IMR-90 (cell line): Measurements from ENCODE around the gene PAFAH2. TPM values are rescaled to one million over a fixed set of nuclear protein-coding genes. Genes with fewer than 3 reads are reported as not detected.

Experiments used
- ATAC-seq: fragments of 200-7000 bp; cut with Tn5 transposase; 2 replicates; pipeline ENCODE4 v1.9.1; 2020; ENCODE audit warnings: low read depth, mild to moderate bottlenecking, moderate library complexity
- BruUV-seq: library from RNA; stranded (reverse); fragments of 400-500 nt; replicated peaks from 2 replicates; lab custom pipeline; 2021; lab: Mats Ljungman, UMichigan
- CTCF ChIA-PET: fragments of 300-600 bp; formaldehyde crosslinking; extraction: SDS; loops from one replicate; lab custom pipeline; 2021; ENCODE audit warnings: antibody characterized with exemption; lab: Yijun Ruan, JAX
- POLR2A ChIA-PET: fragments of 300-600 bp; sonication (Branson Sonifier 250); formaldehyde crosslinking; loops from one replicate; lab custom pipeline; 2022; ENCODE audit warnings: antibody characterized with exemption; ENCODE audit not compliant: unreplicated experiment; lab: Charles Lee
- DNase-seq: peaks from one replicate; pipeline ENCODE4 v3.0.0; 2013
- H2AFZ ChIP-seq: replicated peaks from 2 replicates; pipeline ENCODE3; 2013; ENCODE audit warnings: low read length, mild to moderate bottlenecking; ENCODE audit not compliant: poor library complexity
- H2AK5ac ChIP-seq: 2 replicates; pipeline ENCODE4 v1.6.1; 2013; ENCODE audit warnings: low read depth, low read length, inconsistent platforms
- H2AK9ac ChIP-seq: replicated peaks from 2 replicates; pipeline ENCODE3; 2013; ENCODE audit warnings: mild to moderate bottlenecking, low read depth, low read length, moderate library complexity; ENCODE audit not compliant: poor library complexity
- H2BK120ac ChIP-seq: 2 replicates; pipeline ENCODE4 v1.6.1; 2013; ENCODE audit warnings: low read depth, low read length, inconsistent platforms
- H2BK15ac ChIP-seq: 3 replicates; pipeline ENCODE4 v1.6.1; 2013; ENCODE audit warnings: low read depth, low read length, inconsistent platforms
- H2BK20ac ChIP-seq: 2 replicates; pipeline ENCODE4 v1.6.1; 2013; ENCODE audit warnings: low read depth, mild to moderate bottlenecking, inconsistent platforms, low read length, moderate library complexity
- H2BK5ac ChIP-seq: 2 replicates; pipeline ENCODE4 v1.6.1; 2013; ENCODE audit warnings: mild to moderate bottlenecking, low read depth, low read length, inconsistent platforms; ENCODE audit not compliant: poor library complexity, severe bottlenecking
- H3K14ac ChIP-seq: replicated peaks from 2 replicates; pipeline ENCODE4 v1.6.1; 2013; ENCODE audit warnings: low read depth, low read length, inconsistent platforms
- H3K18ac ChIP-seq: 2 replicates; pipeline ENCODE4 v1.6.1; 2013; ENCODE audit warnings: low read depth, low read length, control low read depth
- H3K23ac ChIP-seq: 2 replicates; pipeline ENCODE4 v1.6.1; 2013; ENCODE audit warnings: low read depth, low read length, inconsistent platforms
- H3K27ac ChIP-seq: 2 replicates; pipeline ENCODE4 v1.5.1; 2013; ENCODE audit warnings: mild to moderate bottlenecking, control low read depth, low read length; ENCODE audit not compliant: insufficient read depth
- H3K27me3 ChIP-seq: 2 replicates; pipeline ENCODE4 v1.6.1; 2013; ENCODE audit warnings: low read length; ENCODE audit not compliant: control insufficient read depth, insufficient read depth
- H3K36me3 ChIP-seq: 2 replicates; pipeline ENCODE4 v1.6.1; 2013; ENCODE audit warnings: low read length, mixed read lengths; ENCODE audit not compliant: control insufficient read depth, insufficient read depth
- H3K4ac ChIP-seq: 2 replicates; pipeline ENCODE4 v1.6.1; 2013; ENCODE audit warnings: low read depth, low read length, inconsistent platforms
- H3K4me1 ChIP-seq: 2 replicates; pipeline ENCODE4 v1.6.1; 2013; ENCODE audit warnings: low read length, mixed read lengths; ENCODE audit not compliant: control insufficient read depth, insufficient read depth
- H3K4me2 ChIP-seq: 2 replicates; pipeline ENCODE4 v1.6.1; 2013; ENCODE audit warnings: low read depth, mild to moderate bottlenecking, control low read depth, low read length, moderate library complexity
- H3K4me3 ChIP-seq: 2 replicates; pipeline ENCODE4 v1.5.1; 2013; ENCODE audit warnings: low read depth, mild to moderate bottlenecking, control low read depth, low read length, moderate library complexity; ENCODE audit not compliant: insufficient read depth
- H3K56ac ChIP-seq: 2 replicates; pipeline ENCODE4 v1.6.1; 2013; ENCODE audit warnings: low read length, inconsistent platforms; ENCODE audit not compliant: insufficient read depth; ENCODE audit errors: extremely low read depth
- H3K79me1 ChIP-seq, 2 experiments: 2 replicates each; pipeline ENCODE4 v1.6.1; 2013; ENCODE audit warnings: low read length in 2 of 2, inconsistent platforms in 1 of 2, low read depth in 1 of 2
- H3K9ac ChIP-seq: 2 replicates; pipeline ENCODE4 v1.6.1; 2013; ENCODE audit warnings: low read depth, low read length, control low read depth
- H3K9me1 ChIP-seq: 2 replicates; pipeline ENCODE4 v1.6.1; 2013; ENCODE audit warnings: low read length, inconsistent platforms; ENCODE audit not compliant: insufficient read depth
- H3K9me3 ChIP-seq: 2 replicates; pipeline ENCODE4 v1.6.1; 2013; ENCODE audit warnings: low read length; ENCODE audit not compliant: control insufficient read depth, insufficient read depth
- H4K20me1 ChIP-seq: 2 replicates; pipeline ENCODE4 v1.6.1; 2013; ENCODE audit warnings: low read length, inconsistent platforms; ENCODE audit not compliant: insufficient read depth
- H4K5ac ChIP-seq: 2 replicates; pipeline ENCODE4 v1.6.1; 2013; ENCODE audit warnings: mild to moderate bottlenecking, low read depth, low read length, control low read depth
- H4K8ac ChIP-seq, 2 experiments: 2 replicates each; pipeline ENCODE4 v1.6.1; 2013; ENCODE audit warnings: low read depth in 2 of 2, low read length in 2 of 2, control low read depth in 1 of 2, inconsistent platforms in 1 of 2
- H4K91ac ChIP-seq: 2 replicates; pipeline ENCODE4 v1.6.1; 2013; ENCODE audit warnings: low read depth, low read length, inconsistent platforms; ENCODE audit not compliant: insufficient read depth
- BHLHE40 ChIP-seq: fragments of 150-350 bp; IDR thresholded peaks from 2 replicates; pipeline ENCODE4 v1.6.1; 2016; ENCODE audit warnings: mild to moderate bottlenecking, low read depth, low read length
- CEBPB ChIP-seq: IDR thresholded peaks from 2 replicates; pipeline ENCODE4 v1.6.1; 2012; ENCODE audit warnings: low read depth, low read length, improper control_type of control experiment
- CHD1 ChIP-seq: IDR thresholded peaks from 2 replicates; pipeline ENCODE4 v1.6.1; 2012; ENCODE audit warnings: low read depth, low read length, improper control_type of control experiment
- CTCF ChIP-seq: conservative IDR thresholded peaks from 2 replicates; pipeline ENCODE4 v1.5.1; 2012; ENCODE audit warnings: mild to moderate bottlenecking, low read depth, low read length, improper control_type of control experiment
- ELK1 ChIP-seq: fragments of 150-350 bp; IDR thresholded peaks from 2 replicates; pipeline ENCODE4 v1.6.1; 2016; ENCODE audit warnings: low read depth, mild to moderate bottlenecking, low read length, moderate library complexity, borderline replicate concordance
- FOS ChIP-seq: fragments of 150-350 bp; IDR thresholded peaks from 2 replicates; pipeline ENCODE4 v1.6.1; 2016; ENCODE audit warnings: low read depth, low read length
- MAFK ChIP-seq: IDR thresholded peaks from 2 replicates; pipeline ENCODE4 v1.6.1; 2012; ENCODE audit warnings: low read depth, low read length, improper control_type of control experiment
- MAZ ChIP-seq: IDR thresholded peaks from 2 replicates; pipeline ENCODE4 v1.6.1; 2012; ENCODE audit warnings: low read depth, mild to moderate bottlenecking, low read length, improper control_type of control experiment, moderate library complexity, borderline replicate concordance
- MXI1 ChIP-seq: IDR thresholded peaks from 2 replicates; pipeline ENCODE4 v1.6.1; 2012; ENCODE audit warnings: low read depth, mild to moderate bottlenecking, low read length, moderate library complexity, borderline replicate concordance
- NFE2L2 ChIP-seq: fragments of 150-350 bp; IDR thresholded peaks from 2 replicates; pipeline ENCODE4 v1.6.1; 2016; ENCODE audit warnings: low read depth, mild to moderate bottlenecking, low read length
- POLR2A ChIP-seq: IDR thresholded peaks from 2 replicates; pipeline ENCODE4 v1.6.1; 2012; ENCODE audit warnings: mild to moderate bottlenecking, low read depth, low read length
- RAD21 ChIP-seq: IDR thresholded peaks from 2 replicates; pipeline ENCODE4 v1.6.1; 2012; ENCODE audit warnings: low read length, improper control_type of control experiment
- RCOR1 ChIP-seq: IDR thresholded peaks from 2 replicates; pipeline ENCODE4 v1.6.1; 2012; ENCODE audit warnings: mild to moderate bottlenecking, low read length, improper control_type of control experiment; ENCODE audit not compliant: insufficient replicate concordance
- RFX5 ChIP-seq: IDR thresholded peaks from 2 replicates; pipeline ENCODE4 v1.8.0; 2012; ENCODE audit warnings: low read depth, mild to moderate bottlenecking, low read length, moderate library complexity
- SMC3 ChIP-seq: fragments of 150-350 bp; IDR thresholded peaks from 2 replicates; pipeline ENCODE4 v1.6.1; 2016; ENCODE audit warnings: low read depth, mild to moderate bottlenecking, antibody characterized with exemption, low read length, moderate library complexity
- USF2 ChIP-seq: fragments of 150-350 bp; IDR thresholded peaks from 2 replicates; pipeline ENCODE4 v1.6.1; 2017; ENCODE audit warnings: mild to moderate bottlenecking, antibody characterized with exemption, low read length, low read depth
- WGBS, 2 experiments: methylation state at CpG; one replicate each; pipeline versions ENCODE4 v1.1.5 to v1.1.7; 2013; ENCODE audit warnings: missing lambda C conversion rate in 2 of 2; ENCODE audit not compliant: insufficient read length in 1 of 2; ENCODE audit errors: extremely low coverage in 2 of 2; 5-methylcytosine and 5-hydroxymethylcytosine counted together
- dilution Hi-C: fragments of 300-500 bp; cut with HindIII; formaldehyde crosslinking; loops from one replicate; pipeline ENCODE4 v1.14.3; 2018; ENCODE audit warnings: low sequenced_read_pairs; ENCODE audit not compliant: unreplicated experiment
- in situ Hi-C: fragments of 300-500 bp; cut with MboI; formaldehyde crosslinking; loops from 3 replicates; pipeline ENCODE4 v1.14.3; 2019; ENCODE audit warnings: low sequenced_read_pairs, inconsistent platforms, mixed read lengths
- intact Hi-C: fragments of 100-400 bp; cut with micrococcal nuclease; formaldehyde crosslinking; loops from 2 replicates; pipeline ENCODE4 v1.10.0; 2022
- polyA plus RNA-seq, 3 experiments: library from polyadenylated mRNA; depleted of rRNA; stranded (reverse); fragments of >200 nt; gene quantifications; 2 replicates each; pipeline ENCODE4 v1.2.3, GENCODE V29; 2012; ENCODE audit warnings: low replicate concordance in 1 of 3
- total RNA-seq: library from RNA; depleted of rRNA; stranded (reverse); fragments of >200 nt; gene quantifications from 2 replicates; pipeline ENCODE4 v1.2.3, GENCODE V29; 2012

PAFAH2 gene
- total and polyA plus RNA-seq, 2 of the 4 experiments (the other 2 are of a cell fraction) = 8.3 to 12.2 TPM

GRCh38 chr1:25916460-25916859 is 81.4 kb downstream of the PAFAH2 start:
- H3K79me1 ChIP-seq = peaks cover 0 to under 1% of the 10 kb centered on the region in 2 experiments; a peak in 1 of 4 replicates
- H3K18ac ChIP-seq = no peak overlapping the region
- no peak overlapping the region for H2AFZ ChIP-seq
- H3K4me1 ChIP-seq = peaks cover 8% of the 10 kb centered on the region; the same call in 1 of the 2 replicates
- ATAC-seq = no peak
- H3K9me1 ChIP-seq = peaks cover 8% of the 10 kb centered on the region; the same call in 1 of the 2 replicates
- H2BK5ac ChIP-seq = no peak overlapping the region
- dilution Hi-C loops (no loop called here), intact Hi-C loops (no loop called here), in situ Hi-C loops (no loop called here)
- no peak overlapping the region for H3K9ac ChIP-seq
- no peak overlapping the region for H4K91ac ChIP-seq
- no peak overlapping the region for H2AK5ac ChIP-seq
- H2BK20ac ChIP-seq = no peak overlapping the region
- no peak overlapping the region for H3K56ac ChIP-seq
- no peak overlapping the region for H2AK9ac ChIP-seq
- H3K27ac ChIP-seq = no peak overlapping the region
- 60% methylated on average over 1 of the region's 2 CpGs; no CpG with 5 or more reads in 1 of the 2 experiments for whole genome bisulfite sequencing, 2 experiments
- no peak overlapping the region for H3K23ac ChIP-seq
- H3K4ac ChIP-seq = no peak overlapping the region
- no peaks in the 10 kb centered on the region for H3K9me3 ChIP-seq
- no peak for TF ChIP-seq MXI1
- TF ChIP-seq RAD21 = no peak
- TF ChIP-seq CEBPB = no peak
- TF ChIP-seq NFE2L2 = no peak
- TF ChIP-seq USF2 = no peak
- no peak for TF ChIP-seq POLR2A
- no peak for TF ChIP-seq CHD1
- TF ChIP-seq FOS = no peak
- TF ChIP-seq RCOR1 = no peak
- TF ChIP-seq BHLHE40 = no peak
- no peak for TF ChIP-seq SMC3
- no peak for TF ChIP-seq MAZ
- TF ChIP-seq CTCF = no peak
- no peak for TF ChIP-seq RFX5
- TF ChIP-seq ELK1 = no peak
- TF ChIP-seq MAFK = no peak
- DNase-seq = no peak
- H4K20me1 ChIP-seq = no peaks in the 10 kb centered on the region
- no TSS peak for BruUV-seq
- H3K14ac ChIP-seq = no peak overlapping the region
- POLR2A ChIA-PET = no interaction called here
- H3K27me3 ChIP-seq = no peaks in the 10 kb centered on the region
- no peak overlapping the region for H2BK15ac ChIP-seq
- no peak overlapping the region for H3K4me3 ChIP-seq
- H4K8ac ChIP-seq = no peak overlapping the region
- no peak overlapping the region for H4K5ac ChIP-seq
- CTCF ChIA-PET = no interaction called here
- H3K36me3 ChIP-seq = no peaks in the 10 kb centered on the region
- H3K4me2 ChIP-seq = no peak overlapping the region
- no peak overlapping the region for H2BK120ac ChIP-seq
